Activated CD4-positive, alpha-beta T cell treated with anti-CD3 and anti-CD28 coated beads, Interleukin-2, amount 50 U/mL, for 4 hours (primary cell): ENCODE results near the gene ANKRD11.
"Not testable (repeated sequence)": the region's sequence is repeated elsewhere in the genome, so short reads cannot be mapped to it uniquely, and the experiment has no call there.

ENCODE experiments used
- DNase-seq, 2 experiments: peaks; one replicate each; pipeline ENCODE4 v3.0.0-alpha.2; 2020

ANKRD11 gene

GRCh38 chr16:89476811-89477261 is 13.5 kb downstream of the ANKRD11 start:
- DNase-seq: no peak

GRCh38 chr16:89476379-89476778 is 14.0 kb downstream of the ANKRD11 start:
- DNase-seq: no peak

- DNase-seq: no peak
These were observed 15.2 kb downstream of the ANKRD11 start for GRCh38 chr16:89475144-89475543.

GRCh38 chr16:89473791-89474414 is 16.5 kb downstream of the ANKRD11 start:
- no peak for DNase-seq

GRCh38 chr16:89473136-89473712 is 17.1 kb downstream of the ANKRD11 start:
- no peak for DNase-seq

- no peak for DNase-seq
These were observed 17.7 kb downstream of the ANKRD11 start for GRCh38 chr16:89472711-89473075.

GRCh38 chr16:89467382-89467781 is 23.0 kb downstream of the ANKRD11 start:
- no peak for DNase-seq

- no peak for DNase-seq
These were observed 23.4 kb downstream of the ANKRD11 start for GRCh38 chr16:89466920-89467319.

GRCh38 chr16:89463312-89463711 is 27.0 kb downstream of the ANKRD11 start:
- DNase-seq: not testable (repeated sequence)

- DNase-seq: not testable (repeated sequence)
These were observed 27.7 kb downstream of the ANKRD11 start for GRCh38 chr16:89462639-89463038.

- not testable (repeated sequence) for DNase-seq
These were observed 28.5 kb downstream of the ANKRD11 start for GRCh38 chr16:89461890-89462289.

GRCh38 chr16:89460556-89460955 is 29.8 kb downstream of the ANKRD11 start:
- DNase-seq: no peak

- no peak for DNase-seq
These were observed 31.4 kb downstream of the ANKRD11 start for GRCh38 chr16:89458967-89459366.

GRCh38 chr16:89458551-89458950 is 31.8 kb downstream of the ANKRD11 start:
- no peak for DNase-seq

- no peak for DNase-seq
These were observed 33.9 kb downstream of the ANKRD11 start for GRCh38 chr16:89456419-89456959.

- DNase-seq: no peak
These were observed 34.7 kb downstream of the ANKRD11 start for GRCh38 chr16:89455692-89456091.

- no peak for DNase-seq
These were observed 35.2 kb downstream of the ANKRD11 start for GRCh38 chr16:89455178-89455577.

GRCh38 chr16:89454378-89455125 is 35.8 kb downstream of the ANKRD11 start:
- DNase-seq: not testable (repeated sequence)

- DNase-seq: no peak
These were observed 36.6 kb downstream of the ANKRD11 start for GRCh38 chr16:89453501-89454321.

GRCh38 chr16:89452925-89453324 is 37.4 kb downstream of the ANKRD11 start:
- no peak for DNase-seq

GRCh38 chr16:89452241-89452640 is 38.1 kb downstream of the ANKRD11 start:
- DNase-seq: no peak

- no peak for DNase-seq
These were observed 39.8 kb downstream of the ANKRD11 start for GRCh38 chr16:89450537-89450936.
